ENCODE results near the gene C14orf132.

DNA sequence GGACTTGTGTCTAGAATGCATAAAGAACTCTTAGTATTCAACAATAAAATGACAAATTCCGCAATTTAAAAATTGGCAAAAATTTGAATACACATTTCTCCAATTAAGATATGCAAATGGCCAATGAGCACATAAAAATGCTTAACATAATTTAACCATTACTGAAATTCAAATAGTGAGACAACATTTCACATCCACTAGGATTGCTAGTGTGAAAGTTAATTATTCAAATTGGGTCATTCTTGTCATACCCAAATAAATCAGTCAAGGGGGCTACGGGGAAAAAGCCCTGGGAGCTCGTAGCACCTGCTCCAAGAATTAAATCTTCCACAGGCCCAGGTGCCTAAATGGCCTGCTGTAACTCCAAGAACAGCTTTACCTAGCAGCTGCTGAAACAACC is 25.0 kb upstream of the C14orf132 start:
- TF ChIP-seq, protein P1, sequence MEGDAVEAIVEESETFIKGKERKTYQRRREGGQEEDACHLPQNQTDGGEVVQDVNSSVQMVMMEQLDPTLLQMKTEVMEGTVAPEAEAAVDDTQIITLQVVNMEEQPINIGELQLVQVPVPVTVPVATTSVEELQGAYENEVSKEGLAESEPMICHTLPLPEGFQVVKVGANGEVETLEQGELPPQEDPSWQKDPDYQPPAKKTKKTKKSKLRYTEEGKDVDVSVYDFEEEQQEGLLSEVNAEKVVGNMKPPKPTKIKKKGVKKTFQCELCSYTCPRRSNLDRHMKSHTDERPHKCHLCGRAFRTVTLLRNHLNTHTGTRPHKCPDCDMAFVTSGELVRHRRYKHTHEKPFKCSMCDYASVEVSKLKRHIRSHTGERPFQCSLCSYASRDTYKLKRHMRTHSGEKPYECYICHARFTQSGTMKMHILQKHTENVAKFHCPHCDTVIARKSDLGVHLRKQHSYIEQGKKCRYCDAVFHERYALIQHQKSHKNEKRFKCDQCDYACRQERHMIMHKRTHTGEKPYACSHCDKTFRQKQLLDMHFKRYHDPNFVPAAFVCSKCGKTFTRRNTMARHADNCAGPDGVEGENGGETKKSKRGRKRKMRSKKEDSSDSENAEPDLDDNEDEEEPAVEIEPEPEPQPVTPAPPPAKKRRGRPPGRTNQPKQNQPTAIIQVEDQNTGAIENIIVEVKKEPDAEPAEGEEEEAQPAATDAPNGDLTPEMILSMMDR (IDR thresholded peaks at IDR 0.05): no peak
- no peak for TF ChIP-seq POLR2A (IDR thresholded peaks at IDR 0.05)
